GM12878 (cell line): ENCODE measurements around the gene MBD3L2B. TPM values are rescaled to one million over a fixed set of nuclear protein-coding genes. Genes with fewer than 3 reads are reported as not detected.

Source experiments
- ATAC-seq: fragments of 200-7000 bp; cut with Tn5 transposase; 3 replicates; pipeline ENCODE4 v1.9.1; 2020; ENCODE audit warnings: mild to moderate bottlenecking, moderate library complexity
- BruUV-seq: library from RNA; stranded (reverse); fragments of 400-500 nt; replicated peaks from 2 replicates; lab custom pipeline; 2021; lab: Mats Ljungman, UMichigan
- CTCF ChIA-PET: fragments of 300-600 bp; sonication (Branson Sonifier 250); formaldehyde crosslinking; extraction: SDS; loops from one replicate; lab custom pipeline; 2021; ENCODE audit warnings: inconsistent platforms; lab: Yijun Ruan, JAX
- POLR2A ChIA-PET: fragments of 350-600 bp; formaldehyde crosslinking; extraction: SDS; loops from one replicate; lab custom pipeline; 2021; ENCODE audit warnings: inconsistent platforms; lab: Charles Lee
- RAD21 ChIA-PET: fragments of 300-600 bp; sonication (Branson Sonifier 250); formaldehyde crosslinking; loops from one replicate; lab custom pipeline; 2023; ENCODE audit warnings: antibody characterized with exemption; ENCODE audit not compliant: unreplicated experiment; lab: Charles Lee
- SMC1A ChIA-PET: fragments of 300-600 bp; sonication (Branson Sonifier 250); formaldehyde crosslinking; loops from one replicate; lab custom pipeline; 2023; ENCODE audit not compliant: unreplicated experiment, uncharacterized antibody; lab: Charles Lee
- DNase-seq: peaks from one replicate; pipeline ENCODE4 v3.0.0-alpha.2; 2011; ENCODE audit warnings: low read depth, low spot score
- FAIRE-seq: peaks from 3 replicates; lab custom pipeline; 2011; peaks lifted over from hg19 to GRCh38; lab: Jason Lieb, UNC
- H2AFZ ChIP-seq: 2 replicates; pipeline ENCODE4 v1.6.0; 2011; ENCODE audit warnings: low read depth, low read length, control low read depth; ENCODE audit not compliant: control insufficient read depth
- H3K27ac ChIP-seq: 2 replicates; pipeline ENCODE4 v1.5.1; 2011; ENCODE audit warnings: control low read depth; ENCODE audit not compliant: control insufficient read depth, insufficient read depth
- H3K27me3 ChIP-seq, 2 experiments: replicated peaks in 1 of 2; 2 replicates each; pipeline versions ENCODE4 v1.6.0 to v1.6.1; 2011; ENCODE audit warnings: low read length in 1 of 2; ENCODE audit not compliant: control insufficient read depth in 2 of 2, insufficient read depth in 2 of 2
- H3K36me3 ChIP-seq, 2 experiments: 2 replicates each; pipeline ENCODE4 v1.5.1; 2011; ENCODE audit warnings: low read length in 1 of 2; ENCODE audit not compliant: control insufficient read depth in 2 of 2, insufficient read depth in 2 of 2
- H3K4me1 ChIP-seq: 2 replicates; pipeline ENCODE4 v1.6.1; 2011; ENCODE audit warnings: mild to moderate bottlenecking, low read length, moderate library complexity, mixed read lengths; ENCODE audit not compliant: control insufficient read depth, insufficient read depth
- H3K4me2 ChIP-seq: 2 replicates; pipeline ENCODE4 v1.6.0; 2011; ENCODE audit warnings: control low read depth; ENCODE audit not compliant: control insufficient read depth, insufficient read depth
- H3K4me3 ChIP-seq: fragments of 200-600 bp; sonication (generic); 2 replicates; pipeline ENCODE4 v1.5.1; 2016
- H3K79me2 ChIP-seq: 2 replicates; pipeline ENCODE4 v1.6.0; 2011; ENCODE audit warnings: low read length; ENCODE audit not compliant: control insufficient read depth, insufficient read depth
- H3K9ac ChIP-seq: 2 replicates; pipeline ENCODE4 v1.8.0; 2011; ENCODE audit warnings: low read length, control low read depth, mixed read lengths; ENCODE audit not compliant: control insufficient read depth, insufficient read depth
- H3K9me3 ChIP-seq: replicated peaks from 3 replicates; pipeline ENCODE4 v1.5.1; 2011; ENCODE audit warnings: mild to moderate bottlenecking, low read length; ENCODE audit not compliant: control insufficient read depth, insufficient read depth
- H4K20me1 ChIP-seq: 2 replicates; pipeline ENCODE4 v1.6.0; 2011; ENCODE audit not compliant: control insufficient read depth, insufficient read depth
- BCL11A ChIP-seq: IDR thresholded peaks from 2 replicates; pipeline ENCODE4 v1.6.1; 2011; ENCODE audit warnings: low read depth, low read length
- CUX1 ChIP-seq: IDR thresholded peaks from 2 replicates; pipeline ENCODE4 v1.6.1; 2012; ENCODE audit warnings: improper control_type of control experiment, low read depth, low read length; ENCODE audit not compliant: insufficient replicate concordance
- IKZF2 ChIP-seq, 2 experiments: fragments of 450-650 bp; IDR thresholded peaks; 2 replicates each; pipeline ENCODE4 v1.6.1; 2017; ENCODE audit warnings: mild to moderate bottlenecking in 2 of 2, moderate library complexity in 2 of 2
- NR2F1 ChIP-seq: fragments of 450-650 bp; conservative IDR thresholded peaks from 2 replicates; pipeline ENCODE4 v1.6.1; 2017; ENCODE audit warnings: mild to moderate bottlenecking
- POLR2AphosphoS2 ChIP-seq: IDR thresholded peaks from 2 replicates; pipeline ENCODE4 v1.6.1; 2011; ENCODE audit warnings: low read depth, mild to moderate bottlenecking, low read length, improper control_type of control experiment, moderate library complexity
- RELA ChIP-seq: fragments of 450-650 bp; IDR thresholded peaks from 2 replicates; pipeline ENCODE4 v1.8.0; 2014; ENCODE audit warnings: borderline replicate concordance; ENCODE audit not compliant: partially characterized antibody
- ZNF592 ChIP-seq: fragments of 450-650 bp; IDR thresholded peaks from 2 replicates; pipeline ENCODE4 v1.6.1; 2017; ENCODE audit warnings: mild to moderate bottlenecking, moderate library complexity
- ZNF687 ChIP-seq: fragments of 450-650 bp; IDR thresholded peaks from 2 replicates; pipeline ENCODE4 v1.6.1; 2017; ENCODE audit warnings: mild to moderate bottlenecking, moderate library complexity
- WGBS: methylation state at CpG from one replicate; pipeline ENCODE4 v1.1.6; 2016; ENCODE audit warnings: low lambda C conversion rate; ENCODE audit not compliant: insufficient replicate concordance, insufficient coverage; ENCODE audit errors: missing lambda C conversion rate; 5-methylcytosine and 5-hydroxymethylcytosine counted together
- in situ Hi-C: fragments of 300-500 bp; cut with MboI; formaldehyde crosslinking; loops from 9 replicates; pipeline ENCODE4 v1.14.3; 2018; ENCODE audit warnings: mixed read lengths
- intact Hi-C: fragments of 100-400 bp; cut with micrococcal nuclease; formaldehyde crosslinking; loops from one replicate; pipeline ENCODE4 v1.14.2; 2022; ENCODE audit not compliant: unreplicated experiment
- polyA plus RNA-seq, 11 experiments: library from polyadenylated mRNA; depleted of rRNA in 4 of 11; unstranded in 6 of 11; stranded (reverse) in 5 of 11; fragments of >200 nt; fragmentation: Nextera tagmentation in 4 of 11; fragmentation: Illumina TruSeq in 1 of 11; extraction: Ambion mirVana in 4 of 11; extraction: Trizol in 1 of 11; gene quantifications; 1 replicate in 1 of 11; 2 replicates in 10 of 11; pipeline versions ENCODE4 v1.2.1 to v1.2.3, GENCODE V29; 2011 to 2016; ENCODE audit warnings: inconsistent platforms in 2 of 11, missing spikeins in 2 of 11, low read depth in 1 of 11
- total RNA-seq, 4 experiments: library from RNA; depleted of rRNA in 3 of 4; stranded (reverse); fragments of >200 nt in 3 of 4; fragmentation: Illumina TruSeq in 1 of 4; extraction: Trizol in 1 of 4; gene quantifications; 2 replicates each; pipeline versions ENCODE4 v1.2.1 to v1.2.3, GENCODE V29; 2013 to 2021

MBD3L2B gene
- total and polyA plus RNA-seq, 10 of the 15 experiments (the other 5 are each of a cell fraction or from before 2014, with no cell fraction given) = 0.10 TPM; not detected in 9

GRCh38 chr19:7013678-7014077 is 7.6 kb downstream of the MBD3L2B start:
- CTCF ChIA-PET = interaction anchor here (1.1 kb wide), 1 partner anchor 16 kb away, joined by 3 read pairs; no protein-coding TSS in a partner anchor
- TF ChIP-seq CUX1 (peak; percentile 20), POLR2AphosphoS2 (no peak), BCL11A (peak; percentile 21; the same call in 1 of the 2 replicates), RELA (peak; percentile 35), NR2F1 (peak; percentile 43), IKZF2 (IDR thresholded peaks at IDR 0.05) (peak; percentile 85), ZNF592 (no peak), ZNF687 (peak; percentile 81)

More at GRCh38 chr19:7013678-7014077, 7.6 kb downstream of the MBD3L2B start:
- no peak for FAIRE-seq
- Histone ChIP-seq H3K27ac (no peak overlapping the region; the same call in 1 of the 2 replicates), H3K79me2 (no peaks in the 10 kb centered on the region), H3K9me3 (no peaks in the 10 kb centered on the region; the same call in 1 of the 3 replicates), H3K36me3 (no peaks in the 10 kb centered on the region), H4K20me1 (no peaks in the 10 kb centered on the region), H2AFZ (no peak overlapping the region), H3K27me3 (no peaks in the 10 kb centered on the region), H3K9ac (no peak overlapping the region), H3K4me3 (no peak overlapping the region), H3K4me2 (no peak overlapping the region), H3K4me1 (peaks cover 16% of the 10 kb centered on the region)
- 25% methylated on average over 4 of the region's 4 CpGs for WGBS
- peak; percentile 70 for ATAC-seq
- ChIA-PET SMC1A (interaction anchor here (1.5 kb wide), 1 partner anchor 17 kb away, joined by 7 read pairs; no protein-coding TSS in a partner anchor), POLR2A (interaction anchor here (1.0 to 1.6 kb wide), 3 partner anchors 25 to 55 kb away, joined by 3 to 4 read pairs (median 3); partner anchors contain the start of gene ZNF557), RAD21 (interaction anchor here (1.2 to 2.8 kb wide), 2 partner anchors 16 to 55 kb away, joined by 3 to 9 read pairs; partner anchors contain the start of gene ZNF557)
- in situ Hi-C loops (loop anchor here (5.0 kb wide), 1 partner anchor 64 kb away; no protein-coding TSS in a partner anchor), intact Hi-C loops (no loop called here)
- peak; percentile 68 for DNase-seq
- BruUV-seq = no TSS peak
